Ishikawa (cell line): ENCODE results near the gene AGTRAP.

Experiments
- CREB1 ChIP-seq: IDR thresholded peaks from 2 replicates; pipeline ENCODE4 v1.6.1; 2012; ENCODE audit warnings: low read depth
- EP300 ChIP-seq: IDR thresholded peaks from 2 replicates; pipeline ENCODE4 v1.6.1; 2012; ENCODE audit warnings: borderline replicate concordance
- NFIC ChIP-seq: IDR thresholded peaks from 2 replicates; pipeline ENCODE4 v1.6.1; 2012
- RAD21 ChIP-seq: IDR thresholded peaks from 2 replicates; pipeline ENCODE4 v1.6.1; 2012; ENCODE audit warnings: low read depth
- TCF12 ChIP-seq: IDR thresholded peaks from 2 replicates; pipeline ENCODE4 v1.6.1; 2012; ENCODE audit warnings: low read depth
- ZBTB7A ChIP-seq: IDR thresholded peaks from 2 replicates; pipeline ENCODE4 v1.6.1; 2012; ENCODE audit warnings: low read depth
- TF ChIP-seq, protein P1 (sequence below): IDR thresholded peaks from 2 replicates; pipeline ENCODE4 v1.6.1; 2012
- TF ChIP-seq, protein P2 (sequence below): IDR thresholded peaks from 2 replicates; pipeline ENCODE4 v1.6.1; 2012; ENCODE audit warnings: low read depth, mild to moderate bottlenecking
- TF ChIP-seq, protein P3 (sequence below): IDR thresholded peaks from 2 replicates; pipeline ENCODE4 v1.6.1; 2012

DNA sequence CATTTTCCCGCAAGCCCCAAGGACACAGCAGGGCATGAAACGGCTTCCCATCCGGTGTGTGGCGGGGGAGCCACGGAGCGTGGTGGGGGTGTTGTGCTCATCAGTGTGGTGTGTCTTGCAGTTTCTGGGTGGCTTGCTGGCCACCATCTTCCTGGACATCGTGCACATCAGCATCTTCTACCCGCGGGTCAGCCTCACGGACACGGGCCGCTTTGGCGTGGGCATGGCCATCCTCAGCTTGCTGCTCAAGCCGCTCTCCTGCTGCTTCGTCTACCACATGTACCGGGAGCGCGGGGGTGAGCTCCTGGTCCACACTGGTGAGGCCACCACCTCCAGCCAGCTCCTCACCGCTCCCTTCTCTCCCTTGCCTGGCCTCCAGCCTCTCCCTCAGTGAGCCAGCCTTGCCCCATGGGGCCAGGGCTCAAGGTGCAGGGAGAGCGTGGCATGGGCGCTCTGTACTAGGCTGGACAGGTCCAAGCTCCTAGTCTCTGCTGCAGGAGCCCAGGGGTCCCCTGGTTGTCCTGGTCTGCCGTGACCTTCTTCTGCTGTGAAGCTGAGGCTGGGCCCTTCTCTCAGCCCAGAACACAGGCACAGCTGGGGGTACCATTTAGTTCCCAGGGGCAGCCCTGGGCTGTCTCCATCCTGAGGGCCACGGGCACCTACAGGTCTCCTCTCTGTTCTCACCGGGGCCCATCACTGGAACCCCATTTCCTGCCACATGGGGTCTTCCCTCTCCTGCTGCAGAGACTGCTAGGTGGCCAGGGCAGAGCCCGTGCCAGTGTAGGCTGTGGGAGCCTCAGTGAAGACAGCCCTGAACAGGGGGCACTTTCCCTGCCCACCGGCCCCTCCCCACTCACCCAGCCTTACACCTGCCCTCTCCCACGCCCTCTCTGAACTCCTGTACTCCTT, 12.6 kb downstream of the AGTRAP start:
- no peak for TF ChIP-seq ZBTB7A
- TF ChIP-seq RAD21, result no peak
- TF ChIP-seq, protein P1, sequence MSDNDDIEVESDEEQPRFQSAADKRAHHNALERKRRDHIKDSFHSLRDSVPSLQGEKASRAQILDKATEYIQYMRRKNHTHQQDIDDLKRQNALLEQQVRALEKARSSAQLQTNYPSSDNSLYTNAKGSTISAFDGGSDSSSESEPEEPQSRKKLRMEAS, result no peak
- TF ChIP-seq TCF12, result no peak
- no peak for TF ChIP-seq EP300
- TF ChIP-seq CREB1, result no peak
- TF ChIP-seq, protein P2, sequence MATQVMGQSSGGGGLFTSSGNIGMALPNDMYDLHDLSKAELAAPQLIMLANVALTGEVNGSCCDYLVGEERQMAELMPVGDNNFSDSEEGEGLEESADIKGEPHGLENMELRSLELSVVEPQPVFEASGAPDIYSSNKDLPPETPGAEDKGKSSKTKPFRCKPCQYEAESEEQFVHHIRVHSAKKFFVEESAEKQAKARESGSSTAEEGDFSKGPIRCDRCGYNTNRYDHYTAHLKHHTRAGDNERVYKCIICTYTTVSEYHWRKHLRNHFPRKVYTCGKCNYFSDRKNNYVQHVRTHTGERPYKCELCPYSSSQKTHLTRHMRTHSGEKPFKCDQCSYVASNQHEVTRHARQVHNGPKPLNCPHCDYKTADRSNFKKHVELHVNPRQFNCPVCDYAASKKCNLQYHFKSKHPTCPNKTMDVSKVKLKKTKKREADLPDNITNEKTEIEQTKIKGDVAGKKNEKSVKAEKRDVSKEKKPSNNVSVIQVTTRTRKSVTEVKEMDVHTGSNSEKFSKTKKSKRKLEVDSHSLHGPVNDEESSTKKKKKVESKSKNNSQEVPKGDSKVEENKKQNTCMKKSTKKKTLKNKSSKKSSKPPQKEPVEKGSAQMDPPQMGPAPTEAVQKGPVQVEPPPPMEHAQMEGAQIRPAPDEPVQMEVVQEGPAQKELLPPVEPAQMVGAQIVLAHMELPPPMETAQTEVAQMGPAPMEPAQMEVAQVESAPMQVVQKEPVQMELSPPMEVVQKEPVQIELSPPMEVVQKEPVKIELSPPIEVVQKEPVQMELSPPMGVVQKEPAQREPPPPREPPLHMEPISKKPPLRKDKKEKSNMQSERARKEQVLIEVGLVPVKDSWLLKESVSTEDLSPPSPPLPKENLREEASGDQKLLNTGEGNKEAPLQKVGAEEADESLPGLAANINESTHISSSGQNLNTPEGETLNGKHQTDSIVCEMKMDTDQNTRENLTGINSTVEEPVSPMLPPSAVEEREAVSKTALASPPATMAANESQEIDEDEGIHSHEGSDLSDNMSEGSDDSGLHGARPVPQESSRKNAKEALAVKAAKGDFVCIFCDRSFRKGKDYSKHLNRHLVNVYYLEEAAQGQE, result no peak
- TF ChIP-seq NFIC, result no peak
- TF ChIP-seq, protein P3, sequence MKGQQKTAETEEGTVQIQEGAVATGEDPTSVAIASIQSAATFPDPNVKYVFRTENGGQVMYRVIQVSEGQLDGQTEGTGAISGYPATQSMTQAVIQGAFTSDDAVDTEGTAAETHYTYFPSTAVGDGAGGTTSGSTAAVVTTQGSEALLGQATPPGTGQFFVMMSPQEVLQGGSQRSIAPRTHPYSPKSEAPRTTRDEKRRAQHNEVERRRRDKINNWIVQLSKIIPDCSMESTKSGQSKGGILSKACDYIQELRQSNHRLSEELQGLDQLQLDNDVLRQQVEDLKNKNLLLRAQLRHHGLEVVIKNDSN, result no peak
